GM12878 (cell line): Measurements from ENCODE around the gene MPHOSPH9. TPM values are rescaled to one million over a fixed set of nuclear protein-coding genes. Genes with fewer than 3 reads are reported as not detected.

ENCODE experiments used
- ATAC-seq: fragments of 200-7000 bp; cut with Tn5 transposase; 3 replicates; pipeline ENCODE4 v1.9.1; 2020; ENCODE audit warnings: mild to moderate bottlenecking, moderate library complexity
- BruUV-seq: library from RNA; stranded (reverse); fragments of 400-500 nt; replicated peaks from 2 replicates; lab custom pipeline; 2021; lab: Mats Ljungman, UMichigan
- CTCF ChIA-PET: fragments of 300-600 bp; sonication (Branson Sonifier 250); formaldehyde crosslinking; extraction: SDS; loops from one replicate; lab custom pipeline; 2021; ENCODE audit warnings: inconsistent platforms; lab: Yijun Ruan, JAX
- POLR2A ChIA-PET: fragments of 350-600 bp; formaldehyde crosslinking; extraction: SDS; loops from one replicate; lab custom pipeline; 2021; ENCODE audit warnings: inconsistent platforms; lab: Charles Lee
- RAD21 ChIA-PET: fragments of 300-600 bp; sonication (Branson Sonifier 250); formaldehyde crosslinking; loops from one replicate; lab custom pipeline; 2023; ENCODE audit warnings: antibody characterized with exemption; ENCODE audit not compliant: unreplicated experiment; lab: Charles Lee
- SMC1A ChIA-PET: fragments of 300-600 bp; sonication (Branson Sonifier 250); formaldehyde crosslinking; loops from one replicate; lab custom pipeline; 2023; ENCODE audit not compliant: unreplicated experiment, uncharacterized antibody; lab: Charles Lee
- DNase-seq: peaks from one replicate; pipeline ENCODE4 v3.0.0-alpha.2; 2011; ENCODE audit warnings: low read depth, low spot score
- FAIRE-seq: peaks from 3 replicates; lab custom pipeline; 2011; peaks lifted over from hg19 to GRCh38; lab: Jason Lieb, UNC
- H2AFZ ChIP-seq: 2 replicates; pipeline ENCODE4 v1.6.0; 2011; ENCODE audit warnings: low read depth, low read length, control low read depth; ENCODE audit not compliant: control insufficient read depth
- H3K27ac ChIP-seq: 2 replicates; pipeline ENCODE4 v1.5.1; 2011; ENCODE audit warnings: control low read depth; ENCODE audit not compliant: control insufficient read depth, insufficient read depth
- H3K27me3 ChIP-seq, 2 experiments: replicated peaks in 1 of 2; 2 replicates each; pipeline versions ENCODE4 v1.6.0 to v1.6.1; 2011; ENCODE audit warnings: low read length in 1 of 2; ENCODE audit not compliant: control insufficient read depth in 2 of 2, insufficient read depth in 2 of 2
- H3K36me3 ChIP-seq, 2 experiments: 2 replicates each; pipeline ENCODE4 v1.5.1; 2011; ENCODE audit warnings: low read length in 1 of 2; ENCODE audit not compliant: control insufficient read depth in 2 of 2, insufficient read depth in 2 of 2
- H3K4me1 ChIP-seq: 2 replicates; pipeline ENCODE4 v1.6.1; 2011; ENCODE audit warnings: mild to moderate bottlenecking, low read length, moderate library complexity, mixed read lengths; ENCODE audit not compliant: control insufficient read depth, insufficient read depth
- H3K4me2 ChIP-seq: 2 replicates; pipeline ENCODE4 v1.6.0; 2011; ENCODE audit warnings: control low read depth; ENCODE audit not compliant: control insufficient read depth, insufficient read depth
- H3K4me3 ChIP-seq: fragments of 200-600 bp; sonication (generic); 2 replicates; pipeline ENCODE4 v1.5.1; 2016
- H3K79me2 ChIP-seq: 2 replicates; pipeline ENCODE4 v1.6.0; 2011; ENCODE audit warnings: low read length; ENCODE audit not compliant: control insufficient read depth, insufficient read depth
- H3K9ac ChIP-seq: 2 replicates; pipeline ENCODE4 v1.8.0; 2011; ENCODE audit warnings: low read length, control low read depth, mixed read lengths; ENCODE audit not compliant: control insufficient read depth, insufficient read depth
- H3K9me3 ChIP-seq: replicated peaks from 3 replicates; pipeline ENCODE4 v1.5.1; 2011; ENCODE audit warnings: mild to moderate bottlenecking, low read length; ENCODE audit not compliant: control insufficient read depth, insufficient read depth
- H4K20me1 ChIP-seq: 2 replicates; pipeline ENCODE4 v1.6.0; 2011; ENCODE audit not compliant: control insufficient read depth, insufficient read depth
- ESRRA ChIP-seq: IDR thresholded peaks from 2 replicates; pipeline ENCODE4 v1.6.1; 2012; ENCODE audit warnings: mild to moderate bottlenecking, low read length, improper control_type of control experiment
- ETV6 ChIP-seq, 2 experiments: fragments of 450-650 bp in 1 of 2; IDR thresholded peaks in 1 of 2; conservative IDR thresholded peaks in 1 of 2; 2 replicates each; pipeline ENCODE4 v1.6.1; 2014; ENCODE audit warnings: antibody characterized with exemption in 1 of 2, borderline replicate concordance in 1 of 2, low read depth in 1 of 2, mild to moderate bottlenecking in 1 of 2, moderate library complexity in 1 of 2
- GATAD2B ChIP-seq: fragments of 450-650 bp; conservative IDR thresholded peaks from 2 replicates; pipeline ENCODE4 v1.6.1; 2017; ENCODE audit warnings: low read depth, mild to moderate bottlenecking, moderate library complexity
- HCFC1 ChIP-seq: fragments of 150-350 bp; IDR thresholded peaks from 2 replicates; pipeline ENCODE4 v1.6.1; 2014; ENCODE audit warnings: low read length
- KAT2A ChIP-seq: conservative IDR thresholded peaks from 2 replicates; pipeline ENCODE4 v1.6.1; 2011; ENCODE audit warnings: low read depth, low read length; ENCODE audit not compliant: control insufficient read depth
- LARP7 ChIP-seq: fragments of 450-650 bp; IDR thresholded peaks from 2 replicates; pipeline ENCODE4 v1.6.1; 2017; ENCODE audit warnings: mild to moderate bottlenecking
- MYB ChIP-seq: fragments of 150-350 bp; IDR thresholded peaks from 2 replicates; pipeline ENCODE4 v1.6.1; 2014; ENCODE audit warnings: mild to moderate bottlenecking, low read depth, low read length, borderline replicate concordance
- MYC ChIP-seq: IDR thresholded peaks from 2 replicates; pipeline ENCODE4 v1.6.1; 2011; ENCODE audit warnings: mild to moderate bottlenecking, low read length, moderate library complexity, inconsistent platforms; ENCODE audit not compliant: insufficient read depth, insufficient replicate concordance, insufficient read length, severe bottlenecking
- PAX5 ChIP-seq: IDR thresholded peaks from 2 replicates; pipeline ENCODE4 v1.6.1; 2011; ENCODE audit warnings: low read depth, low read length, borderline replicate concordance
- PAX8 ChIP-seq: fragments of 450-650 bp; IDR thresholded peaks from 2 replicates; pipeline ENCODE4 v1.6.1; 2017; ENCODE audit warnings: mild to moderate bottlenecking, moderate library complexity
- RCOR1 ChIP-seq: conservative IDR thresholded peaks from 2 replicates; pipeline ENCODE4 v1.6.1; 2012; ENCODE audit warnings: low read depth, low read length, improper control_type of control experiment
- SP1 ChIP-seq: IDR thresholded peaks from one replicate; pipeline ENCODE4 v1.6.1; 2011; ENCODE audit warnings: low read depth, low read length
- TARDBP ChIP-seq: IDR thresholded peaks from 2 replicates; pipeline ENCODE4 v1.6.1; 2016; ENCODE audit warnings: borderline replicate concordance
- ZBED1 ChIP-seq: IDR thresholded peaks from 2 replicates; pipeline ENCODE4 v1.6.1; 2016; ENCODE audit warnings: borderline replicate concordance
- WGBS: methylation state at CpG from one replicate; pipeline ENCODE4 v1.1.6; 2016; ENCODE audit warnings: low lambda C conversion rate; ENCODE audit not compliant: insufficient replicate concordance, insufficient coverage; ENCODE audit errors: missing lambda C conversion rate; 5-methylcytosine and 5-hydroxymethylcytosine counted together
- in situ Hi-C: fragments of 300-500 bp; cut with MboI; formaldehyde crosslinking; loops from 9 replicates; pipeline ENCODE4 v1.14.3; 2018; ENCODE audit warnings: mixed read lengths
- intact Hi-C: fragments of 100-400 bp; cut with micrococcal nuclease; formaldehyde crosslinking; loops from one replicate; pipeline ENCODE4 v1.14.2; 2022; ENCODE audit not compliant: unreplicated experiment
- polyA plus RNA-seq, 11 experiments: library from polyadenylated mRNA; depleted of rRNA in 4 of 11; unstranded in 6 of 11; stranded (reverse) in 5 of 11; fragments of >200 nt; fragmentation: Nextera tagmentation in 4 of 11; fragmentation: Illumina TruSeq in 1 of 11; extraction: Ambion mirVana in 4 of 11; extraction: Trizol in 1 of 11; gene quantifications; 1 replicate in 1 of 11; 2 replicates in 10 of 11; pipeline versions ENCODE4 v1.2.1 to v1.2.3, GENCODE V29; 2011 to 2016; ENCODE audit warnings: inconsistent platforms in 2 of 11, missing spikeins in 2 of 11, low read depth in 1 of 11
- total RNA-seq, 4 experiments: library from RNA; depleted of rRNA in 3 of 4; stranded (reverse); fragments of >200 nt in 3 of 4; fragmentation: Illumina TruSeq in 1 of 4; extraction: Trizol in 1 of 4; gene quantifications; 2 replicates each; pipeline versions ENCODE4 v1.2.1 to v1.2.3, GENCODE V29; 2013 to 2021
- TF ChIP-seq, protein P1 (sequence below): fragments of 450-650 bp; IDR thresholded peaks from 2 replicates; pipeline ENCODE4 v1.6.1; 2016; ENCODE audit warnings: mild to moderate bottlenecking

MPHOSPH9 gene
- total and polyA plus RNA-seq, 10 of the 15 experiments (the other 5 are each of a cell fraction or from before 2014, with no cell fraction given): 11.5 to 72.2 (median 45.7) TPM

DNA sequence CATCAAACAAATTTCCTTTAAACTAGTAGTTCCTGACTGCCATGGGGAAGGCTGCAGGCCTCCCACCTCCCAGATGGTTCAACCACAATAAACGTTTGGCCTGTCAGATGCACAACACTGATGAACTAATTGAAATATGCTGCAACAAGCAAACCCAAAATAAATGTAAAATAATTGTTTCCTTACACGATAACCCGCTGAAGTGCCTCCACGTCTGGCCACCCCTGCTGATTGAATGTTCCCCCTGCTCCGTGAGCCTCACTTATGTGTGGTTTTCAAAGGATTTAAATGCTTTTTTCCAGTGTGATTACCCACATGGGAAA lies 90.5 kb downstream of the MPHOSPH9 start:
- FAIRE-seq (no peak), ATAC-seq (no peak), DNase-seq (no peak)
- no TSS peak for BruUV-seq
- intact Hi-C loops: no loop called here
- Histone ChIP-seq H3K4me2 (no peak overlapping the region), H3K27ac (no peak overlapping the region), H3K9me3 (no peaks in the 10 kb centered on the region), H4K20me1 (no peaks in the 10 kb centered on the region), H3K27me3 (no peaks in the 10 kb centered on the region), H3K4me1 (no peaks in the 10 kb centered on the region), H2AFZ (no peak overlapping the region), H3K4me3 (no peak overlapping the region), H3K36me3 (no peaks in the 10 kb centered on the region)
- SMC1A ChIA-PET: no interaction called here
- WGBS: 29% methylated on average over 5 of the region's 5 CpGs
- RAD21 ChIA-PET: no interaction called here
- POLR2A ChIA-PET: no interaction called here
- in situ Hi-C loops: no loop called here
- TF ChIP-seq TARDBP: no peak
- no peak for TF ChIP-seq LARP7
- TF ChIP-seq, all 136 proteins: peak for 0
- Histone ChIP-seq H3K79me2 (no peaks in the 10 kb centered on the region), H3K9ac (no peak overlapping the region)
- CTCF ChIA-PET: no interaction called here

DNA sequence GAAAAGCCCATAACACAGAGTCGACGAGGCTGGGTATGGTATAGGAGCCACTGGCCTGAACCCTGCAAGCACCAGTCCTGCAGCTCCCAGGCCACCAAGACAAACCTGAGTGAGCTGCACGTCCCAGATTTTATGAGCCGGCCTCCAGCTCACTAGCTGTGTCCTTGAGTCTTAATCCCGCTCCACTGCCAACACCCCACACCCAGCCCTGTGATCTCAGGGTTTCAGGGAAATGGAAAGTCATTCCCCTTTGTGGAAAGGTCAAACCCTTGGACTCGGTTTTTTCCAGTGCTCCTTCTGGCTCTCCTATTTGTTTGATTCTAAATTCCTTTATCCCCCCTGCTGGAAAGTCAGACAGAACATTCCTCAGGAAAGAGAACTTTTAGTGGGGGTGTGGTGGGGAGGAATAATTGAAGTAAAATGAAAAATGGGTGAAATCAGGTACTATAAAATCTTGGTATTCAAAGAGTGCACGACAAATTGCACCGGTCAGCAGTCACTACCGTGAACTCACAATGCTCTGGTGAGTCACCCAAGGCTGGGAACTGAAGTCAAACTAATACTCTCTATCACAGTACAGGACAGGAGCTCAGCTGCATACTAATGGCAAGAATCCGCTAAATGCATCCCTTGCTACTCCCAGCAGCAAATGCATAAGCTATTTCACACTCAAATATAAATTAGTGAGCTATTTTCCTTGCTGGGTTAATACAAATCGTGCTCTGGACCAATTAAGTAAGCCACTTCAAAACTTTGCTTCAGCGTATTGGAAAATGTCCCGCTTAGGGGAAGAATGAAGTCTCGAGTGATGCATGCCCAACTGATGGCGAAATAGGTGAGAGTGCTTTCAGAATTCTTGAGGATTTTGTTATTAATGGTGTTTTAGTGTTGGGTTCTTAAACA lies 91.1 kb downstream of the MPHOSPH9 start:
- ChIA-PET SMC1A (no interaction called here), CTCF (no interaction called here), RAD21 (no interaction called here), POLR2A (no interaction called here)
- intact Hi-C loops (no loop called here), in situ Hi-C loops (no loop called here)
- Histone ChIP-seq H4K20me1 (no peaks in the 10 kb centered on the region), H3K9ac (no peak overlapping the region), H3K4me1 (no peaks in the 10 kb centered on the region), H2AFZ (no peak overlapping the region), H3K79me2 (no peaks in the 10 kb centered on the region), H3K36me3 (no peaks in the 10 kb centered on the region), H3K27me3 (no peaks in the 10 kb centered on the region), H3K4me2 (no peak overlapping the region), H3K4me3 (no peak overlapping the region), H3K27ac (no peak overlapping the region), H3K9me3 (no peaks in the 10 kb centered on the region)
- WGBS: 57% methylated on average over 15 of the region's 15 CpGs
- no TSS peak for BruUV-seq
- DNase-seq (no peak), FAIRE-seq (no peak), ATAC-seq (no peak)
- no peak for TF ChIP-seq MYB
- TF ChIP-seq, protein P1, sequence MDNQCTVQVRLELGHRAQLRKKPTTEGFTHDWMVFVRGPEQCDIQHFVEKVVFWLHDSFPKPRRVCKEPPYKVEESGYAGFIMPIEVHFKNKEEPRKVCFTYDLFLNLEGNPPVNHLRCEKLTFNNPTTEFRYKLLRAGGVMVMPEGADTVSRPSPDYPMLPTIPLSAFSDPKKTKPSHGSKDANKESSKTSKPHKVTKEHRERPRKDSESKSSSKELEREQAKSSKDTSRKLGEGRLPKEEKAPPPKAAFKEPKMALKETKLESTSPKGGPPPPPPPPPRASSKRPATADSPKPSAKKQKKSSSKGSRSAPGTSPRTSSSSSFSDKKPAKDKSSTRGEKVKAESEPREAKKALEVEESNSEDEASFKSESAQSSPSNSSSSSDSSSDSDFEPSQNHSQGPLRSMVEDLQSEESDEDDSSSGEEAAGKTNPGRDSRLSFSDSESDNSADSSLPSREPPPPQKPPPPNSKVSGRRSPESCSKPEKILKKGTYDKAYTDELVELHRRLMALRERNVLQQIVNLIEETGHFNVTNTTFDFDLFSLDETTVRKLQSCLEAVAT: no peak
- no peak for TF ChIP-seq RCOR1
- no peak for TF ChIP-seq PAX5
- TF ChIP-seq SP1: no peak
- no peak for TF ChIP-seq ESRRA
- no peak for TF ChIP-seq HCFC1
- TF ChIP-seq ETV6 (conservative IDR thresholded peaks at IDR 0.05 in 1 of 2, IDR thresholded peaks at IDR 0.05 in 1 of 2; ENCODE audit: borderline replicate concordance in 1 of 2, low read depth in 1 of 2): no peak
- TF ChIP-seq MYC: no peak
- TF ChIP-seq GATAD2B: no peak
- TF ChIP-seq ZBED1: no peak
- TF ChIP-seq KAT2A: no peak
- TF ChIP-seq PAX8: no peak
